Heart left ventricle (tissue), 16 donors: ENCODE measurements around the gene KDM1B. TPM values are rescaled to one million over a fixed set of nuclear protein-coding genes. Genes with fewer than 3 reads are reported as not detected.

ENCODE experiments used
- ATAC-seq, 4 donors: fragments of 200-7000 bp; cut with Tn5 transposase; one replicate each; pipeline ENCODE4 v1.9.1; 2020 to 2022; ENCODE audit warnings: moderate library complexity in 4 of 4, mild to moderate bottlenecking in 3 of 4, moderate number of reproducible peaks in 1 of 4
- DNase-seq, 5 donors: peaks; one replicate each; pipeline ENCODE4 v3.0.0-alpha.2; 2020
- H3K27ac ChIP-seq, 12 donors: fragments of 200-600 bp; sonication (generic) in 4 of 12; one replicate each; pipeline versions ENCODE4 v1.5.0 to v1.8.0; 2016 to 2022; ENCODE audit warnings: mild to moderate bottlenecking in 2 of 12
- H3K27me3 ChIP-seq, 9 donors: fragments of 200-600 bp; sonication (generic) in 2 of 9; one replicate each; pipeline versions ENCODE4 v1.5.1 to v1.8.0; 2016 to 2022; ENCODE audit warnings: mild to moderate bottlenecking in 3 of 9
- H3K36me3 ChIP-seq, 9 donors: fragments of 200-600 bp; sonication (generic) in 2 of 9; one replicate each; pipeline versions ENCODE4 v1.5.0 to v1.8.0; 2018 to 2022; ENCODE audit warnings: mild to moderate bottlenecking in 2 of 9
- H3K4me1 ChIP-seq, 12 donors: fragments of 200-600 bp; sonication (generic) in 4 of 12; one replicate each; pipeline versions ENCODE4 v1.5.0 to v1.8.0; 2016 to 2022; ENCODE audit warnings: mild to moderate bottlenecking in 3 of 12
- H3K4me3 ChIP-seq, 12 donors: fragments of 200-600 bp; sonication (generic) in 4 of 12; one replicate each; pipeline versions ENCODE4 v1.5.0 to v1.8.0; 2017 to 2022; ENCODE audit warnings: mild to moderate bottlenecking in 9 of 12, moderate library complexity in 4 of 12
- H3K9me3 ChIP-seq, 12 donors: fragments of 200-600 bp; sonication (generic) in 4 of 12; one replicate each; pipeline versions ENCODE4 v1.5.0 to v1.8.0; 2016 to 2022; ENCODE audit warnings: mild to moderate bottlenecking in 1 of 12
- POLR2A ChIP-seq, 2 donors: fragments of 450-650 bp; IDR thresholded peaks; one replicate each; pipeline ENCODE4 v1.6.1; 2017; ENCODE audit warnings: antibody characterized with exemption in 2 of 2, mild to moderate bottlenecking in 2 of 2, moderate library complexity in 2 of 2
- WGBS, 4 donors: extraction: QIAGEN DNeasy Blood & Tissue Kit in 2 of 4; methylation state at CpG; one replicate each; pipeline versions ENCODE4 v1.1.5 to v1.1.7; 2013 to 2018; 5-methylcytosine and 5-hydroxymethylcytosine counted together
- intact Hi-C, 10 donors: fragments of 100-400 bp; cut with DNase I; formaldehyde crosslinking; loops; one replicate each; pipeline versions ENCODE4 v1.11.1 to v1.14.2; 2022
- polyA plus RNA-seq, 2 donors: library from polyadenylated mRNA; stranded (reverse); fragments of 200-250 nt; gene quantifications; one replicate each; pipeline ENCODE4 v1.2.3, GENCODE V29; 2013
- total RNA-seq, 9 donors: library from RNA; depleted of rRNA in 2 of 9; stranded (reverse); fragments of >200 nt in 2 of 9; fragmentation: NEBNext Ultra II Directional in 3 of 9; extraction: Animal tissue kit (Norgen Biotek cat#: 25700) in 3 of 9; gene quantifications; one replicate each; pipeline versions ENCODE4 v1.1.0 to v1.2.4, GENCODE V29; 2016 to 2023
- TF ChIP-seq, protein P1 (sequence below), 12 donors: fragments of 200-600 bp; sonication (generic) in 4 of 12; IDR thresholded peaks; one replicate each; pipeline versions ENCODE4 v1.5.0 to v1.8.0; 2018 to 2022; ENCODE audit warnings: antibody characterized with exemption in 12 of 12, mild to moderate bottlenecking in 5 of 12
- donor health status: ischemic (EF 13 %, LVEDD 7.1; RV severe dilation, severe dysfunction).
- donor health status: healthy with polysubstance abuse.
- donor health status: DM: no; HTN: yes; CAD: no.
- donor health status: DM: no; HTN: no; CAD: no.
- donor health status: ischemic (EF 25% LVEDD 6.9; RV normal size, moderate dysfunction).
- donor health status: ischemic (EF 25% LVEDD 5.7; RV mildly dilated, moderate dysfunction).
- donor health status: healthy.
- donor health status: DM: yes; HTN: yes; CAD: no.
- donor health status: ischemic (EF 35%, LVEDD 5.7; RV mildly dilated, moderate dysfunction).
- donor health status: nonischemic (EF 11% LVEDD 7.7; RV severe dilation, severe dysfunction).
- donor health status: DM: yes; HTN: yes; CAD: no.
- donor health status: PGD.
- donor health status: ischemic (EF 29% LVEDD 5.4; RV normal size, mild dysfunction).
- donor health status: nonischemic (EF 23%, LVEDD 6.1; RV moderate dilation, normal function).

KDM1B gene
- total and polyA plus RNA-seq, 11 donors: 2.1 to 21.8 (median 13.6) TPM

DNA sequence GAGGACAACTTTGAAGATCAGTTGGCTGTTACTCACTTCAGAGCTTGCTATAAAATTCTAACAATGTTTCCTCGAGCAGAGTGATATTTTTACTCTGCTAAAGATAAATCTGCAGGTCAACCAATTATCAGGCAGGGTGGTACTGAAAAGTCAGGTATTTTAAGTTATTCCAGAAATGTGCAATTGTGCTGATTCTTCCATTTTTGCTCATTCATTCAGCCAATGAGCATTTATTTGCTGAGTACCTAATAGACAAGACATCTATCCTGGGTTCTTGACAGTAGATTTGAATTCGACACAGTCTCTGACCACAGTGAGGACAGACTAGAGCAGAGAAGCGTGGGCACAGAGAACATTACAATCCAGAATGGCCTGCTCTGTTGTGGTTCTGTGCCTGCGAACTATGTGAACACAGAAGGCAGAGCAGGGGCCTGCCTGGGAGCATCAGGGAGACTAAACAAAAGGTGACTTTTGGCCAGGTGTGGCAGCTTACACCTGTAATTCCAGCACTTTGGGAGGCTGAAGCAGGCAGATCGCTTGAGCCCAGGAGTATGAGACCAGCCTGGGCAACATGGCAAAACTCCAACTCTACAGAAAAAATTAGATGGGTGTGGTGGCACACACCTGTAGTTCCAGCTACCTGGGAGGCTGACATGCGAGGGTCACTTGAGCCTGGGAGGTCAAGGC is 15.1 kb upstream of the KDM1B start:
- Histone ChIP-seq H3K27me3 (no peaks in the 10 kb centered on the region), H3K4me3 (no peak overlapping the region), H3K9me3 (no peaks in the 10 kb centered on the region), H3K36me3 (peaks cover 0 to 98% (median 80%) of the 10 kb centered on the region in 9 donors), H3K27ac (no peak overlapping the region), H3K4me1 (no peaks in the 10 kb centered on the region)
- TF ChIP-seq POLR2A (IDR thresholded peaks at IDR 0.05): no peak
- TF ChIP-seq, protein P1, sequence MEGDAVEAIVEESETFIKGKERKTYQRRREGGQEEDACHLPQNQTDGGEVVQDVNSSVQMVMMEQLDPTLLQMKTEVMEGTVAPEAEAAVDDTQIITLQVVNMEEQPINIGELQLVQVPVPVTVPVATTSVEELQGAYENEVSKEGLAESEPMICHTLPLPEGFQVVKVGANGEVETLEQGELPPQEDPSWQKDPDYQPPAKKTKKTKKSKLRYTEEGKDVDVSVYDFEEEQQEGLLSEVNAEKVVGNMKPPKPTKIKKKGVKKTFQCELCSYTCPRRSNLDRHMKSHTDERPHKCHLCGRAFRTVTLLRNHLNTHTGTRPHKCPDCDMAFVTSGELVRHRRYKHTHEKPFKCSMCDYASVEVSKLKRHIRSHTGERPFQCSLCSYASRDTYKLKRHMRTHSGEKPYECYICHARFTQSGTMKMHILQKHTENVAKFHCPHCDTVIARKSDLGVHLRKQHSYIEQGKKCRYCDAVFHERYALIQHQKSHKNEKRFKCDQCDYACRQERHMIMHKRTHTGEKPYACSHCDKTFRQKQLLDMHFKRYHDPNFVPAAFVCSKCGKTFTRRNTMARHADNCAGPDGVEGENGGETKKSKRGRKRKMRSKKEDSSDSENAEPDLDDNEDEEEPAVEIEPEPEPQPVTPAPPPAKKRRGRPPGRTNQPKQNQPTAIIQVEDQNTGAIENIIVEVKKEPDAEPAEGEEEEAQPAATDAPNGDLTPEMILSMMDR (IDR thresholded peaks at IDR 0.05): no peak
- ATAC-seq (no peak), DNase-seq (no peak)
- WGBS, 4 donors: 89 to 97% (median 93%) methylated on average over 6 of the region's 6 CpGs
- intact Hi-C loops: no loop called here

DNA sequence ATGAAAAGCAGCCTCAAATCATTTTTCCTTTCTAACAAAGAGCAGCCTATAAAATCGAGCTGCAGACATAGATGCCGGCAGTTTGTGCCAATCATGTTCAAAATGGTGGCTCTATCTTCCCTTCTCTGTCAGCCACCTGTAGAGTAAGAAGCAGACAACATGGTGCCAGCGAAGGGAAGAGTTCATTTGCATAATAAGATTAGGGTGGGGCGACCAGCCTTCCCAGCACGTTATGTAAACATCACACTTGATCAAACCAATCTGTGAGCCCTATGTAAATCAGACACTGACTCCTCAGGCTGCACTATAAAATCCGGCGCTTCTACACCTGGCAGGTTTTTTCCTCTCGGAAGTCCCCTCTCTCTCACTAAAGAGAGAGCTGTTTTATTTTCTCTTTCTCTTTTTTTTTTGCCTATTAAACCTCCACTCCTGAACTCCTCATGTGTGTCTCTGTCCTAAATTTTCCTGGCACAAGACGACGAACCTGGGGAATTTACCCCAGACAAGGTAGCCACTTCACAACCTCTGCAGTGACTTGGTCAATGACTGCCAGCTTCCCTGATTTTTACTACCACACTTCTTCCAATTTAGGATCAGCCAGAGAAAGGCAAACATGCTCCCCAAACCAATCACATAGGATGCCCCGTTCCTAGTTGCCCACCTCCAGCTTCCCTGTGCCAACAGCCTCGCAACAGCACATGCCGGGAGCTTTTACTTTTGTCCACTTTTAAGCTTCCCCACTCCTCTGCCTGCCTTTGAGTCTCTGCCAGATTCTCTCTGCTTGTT is 13.2 kb upstream of the KDM1B start:
- ATAC-seq: no peak
- H3K9me3 ChIP-seq: no peaks in the 10 kb centered on the region
- WGBS, 4 donors: 84 to 91% (median 90%) methylated on average over 13 of the region's 13 CpGs
- H3K27ac ChIP-seq: no peak overlapping the region
- no peaks in the 10 kb centered on the region for H3K27me3 ChIP-seq
- peaks cover 0 to 95% (median 80%) of the 10 kb centered on the region in 9 donors for H3K36me3 ChIP-seq
- intact Hi-C loops: no loop called here
- no peak for TF ChIP-seq POLR2A (IDR thresholded peaks at IDR 0.05)
- TF ChIP-seq, protein P1 (IDR thresholded peaks at IDR 0.05): no peak
- DNase-seq: no peak
- H3K4me1 ChIP-seq: no peaks in the 10 kb centered on the region
- no peak overlapping the region for H3K4me3 ChIP-seq

DNA sequence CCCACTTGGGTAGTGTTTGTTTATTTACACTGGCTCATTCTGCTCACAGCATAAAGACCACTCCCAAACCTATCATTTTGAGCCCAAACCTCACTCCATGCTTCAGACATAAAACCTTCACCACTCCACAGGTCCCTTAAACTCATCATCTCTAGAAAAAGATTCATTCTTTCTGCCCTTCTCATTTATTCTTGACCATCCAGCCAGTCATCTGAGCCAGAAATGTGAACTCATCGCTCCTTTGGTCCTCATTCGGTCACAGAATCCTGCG is 12.7 kb upstream of the KDM1B start:
- intact Hi-C loops: no loop called here
- Histone ChIP-seq H3K27me3 (no peaks in the 10 kb centered on the region), H3K4me3 (no peak overlapping the region), H3K9me3 (no peaks in the 10 kb centered on the region), H3K36me3 (peaks cover 0 to 97% (median 80%) of the 10 kb centered on the region in 9 donors), H3K4me1 (no peaks in the 10 kb centered on the region), H3K27ac (no peak overlapping the region)
- DNase-seq (no peak), ATAC-seq (no peak)
- TF ChIP-seq, protein P1 (IDR thresholded peaks at IDR 0.05): no peak
- no peak for TF ChIP-seq POLR2A (IDR thresholded peaks at IDR 0.05)
- 91 to 96% (median 94%) methylated on average over 3 of the region's 3 CpGs for WGBS, 4 donors

- no peak for ATAC-seq
- H3K4me1 ChIP-seq: peaks cover 0 to 4% (median 0%) of the 10 kb centered on the region in 12 donors
Observed at GRCh38 chr6:18147160-18147559, 8.1 kb upstream of the KDM1B start.

More at GRCh38 chr6:18147160-18147559, 8.1 kb upstream of the KDM1B start:
- no peaks in the 10 kb centered on the region for H3K27me3 ChIP-seq
- H3K27ac ChIP-seq: no peak overlapping the region
- H3K9me3 ChIP-seq: no peaks in the 10 kb centered on the region
- no peak overlapping the region for H3K4me3 ChIP-seq
- intact Hi-C loops: no loop called here
- no peak for TF ChIP-seq POLR2A (IDR thresholded peaks at IDR 0.05)
- TF ChIP-seq, protein P1 (IDR thresholded peaks at IDR 0.05): no peak
- WGBS, 4 donors: 86 to 98% (median 95%) methylated on average over 2 of the region's 2 CpGs
- peaks cover 0 to 68% (median 56%) of the 10 kb centered on the region in 9 donors for H3K36me3 ChIP-seq
- no peak for DNase-seq
